MCF 10A (cell line): ENCODE measurements around the gene RHOA. TPM values are rescaled to one million over a fixed set of nuclear protein-coding genes. Genes with fewer than 3 reads are reported as not detected.
"Not testable (repeated sequence)": the region's sequence is repeated elsewhere in the genome, so short reads cannot be mapped to it uniquely, and the experiment has no call there.

Experiments used
- BruUV-seq: library from RNA; stranded (reverse); fragments of 400-500 nt; replicated peaks from 2 replicates; lab custom pipeline; 2021; lab: Mats Ljungman, UMichigan
- CTCF ChIA-PET: fragments of 300-600 bp; sonication (Branson Sonifier 250); formaldehyde crosslinking; extraction: SDS; loops from one replicate; lab custom pipeline; 2021; ENCODE audit warnings: antibody characterized with exemption, inconsistent platforms; lab: Yijun Ruan, JAX
- POLR2A ChIA-PET: fragments of 300-600, 350-650 bp; sonication (Branson Sonifier 250); formaldehyde crosslinking; extraction: SDS; loops from one replicate; lab custom pipeline; 2020; ENCODE audit warnings: antibody characterized with exemption, inconsistent platforms; lab: Yijun Ruan, JAX
- DNase-seq: peaks from one replicate; pipeline ENCODE4 v3.0.0-alpha.2; 2018; ENCODE audit not compliant: unreplicated experiment
- H3K27ac Mint-ChIP-seq: one replicate; pipeline ENCODE4 v1.8.0; 2022; ENCODE audit warnings: mild to moderate bottlenecking, low read depth, mixed read lengths; ENCODE audit not compliant: unreplicated experiment
- H3K27me3 Mint-ChIP-seq: one replicate; pipeline ENCODE4 v1.8.0; 2022; ENCODE audit warnings: mixed read lengths; ENCODE audit not compliant: insufficient read depth, unreplicated experiment
- H3K36me3 Mint-ChIP-seq: one replicate; pipeline ENCODE4 v1.8.0; 2022; ENCODE audit warnings: mild to moderate bottlenecking, moderate library complexity, mixed read lengths; ENCODE audit not compliant: insufficient read depth, unreplicated experiment
- H3K4me1 Mint-ChIP-seq: one replicate; pipeline ENCODE4 v1.8.0; 2022; ENCODE audit warnings: mixed read lengths; ENCODE audit not compliant: insufficient read depth, unreplicated experiment
- H3K4me3 Mint-ChIP-seq: one replicate; pipeline ENCODE4 v1.8.0; 2022; ENCODE audit warnings: mild to moderate bottlenecking, moderate library complexity, mixed read lengths; ENCODE audit not compliant: unreplicated experiment
- H3K9me3 Mint-ChIP-seq: one replicate; pipeline ENCODE4 v1.8.0; 2022; ENCODE audit warnings: mixed read lengths; ENCODE audit not compliant: unreplicated experiment
- intact Hi-C: fragments of 100-400 bp; cut with micrococcal nuclease; formaldehyde crosslinking; loops from 2 replicates; pipeline ENCODE4 v1.14.1; 2022
- total RNA-seq: library from RNA; stranded (reverse); gene quantifications from 2 replicates; pipeline ENCODE4 v1.2.3, GENCODE V29; 2022
- TF ChIP-seq, protein P1 (sequence below): fragments of 200-600 bp; IDR thresholded peaks from one replicate; pipeline ENCODE4 v1.8.0; 2022; ENCODE audit warnings: antibody characterized with exemption, mild to moderate bottlenecking; ENCODE audit not compliant: unreplicated experiment

Gene RHOA
- total RNA-seq, 1 experiment from 2014 or later = 298 TPM

- POLR2A ChIA-PET = interaction anchor here (0.5 to 3.2 kb wide), 21 partner anchors 10 to 903 kb away, joined by 3 to 49 read pairs (median 4); partner anchors contain the start of genes AMT, DAG1, GPX1 and NICN1
- no peak for DNase-seq
- no peaks in the 10 kb centered on the region for H3K9me3 Mint-ChIP-seq
- peaks cover 37% of the 10 kb centered on the region for H3K4me1 Mint-ChIP-seq
- H3K27me3 Mint-ChIP-seq = no peaks in the 10 kb centered on the region
- CTCF ChIA-PET = interaction anchor here (1.0 kb wide), 1 partner anchor 70 kb away, joined by 5 read pairs; the partner anchor contains the start of gene USP4
- BruUV-seq = TSS peak; percentile 53
- intact Hi-C loops = loop anchor here (5.0 kb wide), 1 partner anchor 33 kb away; no protein-coding TSS in a partner anchor
- H3K4me3 Mint-ChIP-seq = peak overlapping the region; percentile 90
- TF ChIP-seq, protein P1, sequence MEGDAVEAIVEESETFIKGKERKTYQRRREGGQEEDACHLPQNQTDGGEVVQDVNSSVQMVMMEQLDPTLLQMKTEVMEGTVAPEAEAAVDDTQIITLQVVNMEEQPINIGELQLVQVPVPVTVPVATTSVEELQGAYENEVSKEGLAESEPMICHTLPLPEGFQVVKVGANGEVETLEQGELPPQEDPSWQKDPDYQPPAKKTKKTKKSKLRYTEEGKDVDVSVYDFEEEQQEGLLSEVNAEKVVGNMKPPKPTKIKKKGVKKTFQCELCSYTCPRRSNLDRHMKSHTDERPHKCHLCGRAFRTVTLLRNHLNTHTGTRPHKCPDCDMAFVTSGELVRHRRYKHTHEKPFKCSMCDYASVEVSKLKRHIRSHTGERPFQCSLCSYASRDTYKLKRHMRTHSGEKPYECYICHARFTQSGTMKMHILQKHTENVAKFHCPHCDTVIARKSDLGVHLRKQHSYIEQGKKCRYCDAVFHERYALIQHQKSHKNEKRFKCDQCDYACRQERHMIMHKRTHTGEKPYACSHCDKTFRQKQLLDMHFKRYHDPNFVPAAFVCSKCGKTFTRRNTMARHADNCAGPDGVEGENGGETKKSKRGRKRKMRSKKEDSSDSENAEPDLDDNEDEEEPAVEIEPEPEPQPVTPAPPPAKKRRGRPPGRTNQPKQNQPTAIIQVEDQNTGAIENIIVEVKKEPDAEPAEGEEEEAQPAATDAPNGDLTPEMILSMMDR = no peak
- peaks cover 22% of the 10 kb centered on the region for H3K36me3 Mint-ChIP-seq
- peak overlapping the region; percentile 94 for H3K27ac Mint-ChIP-seq
Observed at GRCh38 chr3:49410066-49410845, 1.5 kb downstream of the RHOA start.

DNA sequence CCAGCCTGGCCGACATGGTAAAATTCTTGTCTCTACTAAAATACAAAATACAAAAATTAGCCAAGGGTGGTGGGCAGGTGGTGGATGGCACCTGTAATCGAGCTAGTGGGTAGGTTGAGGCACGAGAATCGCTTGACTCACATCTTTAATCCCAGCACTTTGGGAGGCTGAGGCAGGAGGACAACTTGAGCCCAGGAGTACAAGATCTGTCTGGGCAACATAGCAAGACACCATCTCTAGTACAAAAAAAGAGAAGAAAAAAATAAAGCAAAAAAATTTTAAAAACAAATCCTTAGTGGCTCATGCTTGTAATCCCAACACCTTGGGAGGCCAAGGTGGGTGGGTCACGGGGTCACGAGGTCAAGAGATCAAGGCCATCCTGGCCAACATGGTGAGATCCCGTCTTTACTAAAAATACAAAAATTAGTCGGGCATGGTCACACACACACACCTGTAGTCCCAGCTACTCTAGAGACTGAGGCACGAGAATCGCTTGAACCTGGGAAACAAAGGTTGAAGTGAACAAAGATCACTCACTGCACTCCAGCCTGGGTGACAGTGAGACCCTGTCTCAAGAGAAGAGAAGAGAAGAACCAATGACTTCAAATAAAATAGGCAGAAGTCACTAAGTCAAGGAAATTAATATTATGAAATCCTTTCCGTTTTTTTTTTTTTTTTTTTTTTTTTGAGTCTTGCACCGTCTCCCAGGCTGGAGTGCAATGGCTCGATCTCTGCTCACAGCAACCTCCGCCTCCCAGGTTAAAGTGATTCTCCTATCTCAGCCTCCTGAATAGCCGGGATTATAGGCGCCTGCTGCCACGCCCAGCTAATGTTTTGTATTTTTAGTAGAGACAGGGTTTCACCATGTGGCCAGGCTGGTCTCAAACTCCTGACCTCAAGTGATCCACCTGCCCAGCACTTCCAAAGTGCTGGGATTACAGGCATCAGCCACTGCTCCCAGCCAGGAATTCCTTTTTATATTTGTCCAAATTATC lies 4.9 kb downstream of the RHOA start:
- BruUV-seq = no TSS peak
- no peaks in the 10 kb centered on the region for H3K27me3 Mint-ChIP-seq
- peaks cover 38% of the 10 kb centered on the region for H3K4me1 Mint-ChIP-seq
- H3K4me3 Mint-ChIP-seq = no peak overlapping the region
- H3K27ac Mint-ChIP-seq = peak overlapping the region; percentile 73
- ChIA-PET POLR2A (interaction anchor here (0.5 to 1.1 kb wide), 6 partner anchors 12 to 767 kb away, joined by 3 to 5 read pairs (median 3); partner anchors contain the start of gene USP4), CTCF (interaction anchor here (0.6 to 0.9 kb wide), 3 partner anchors 38 to 418 kb away, joined by 3 to 4 read pairs (median 3); no protein-coding TSS in a partner anchor)
- intact Hi-C loops = no loop called here
- no peak for DNase-seq
- peaks cover 25% of the 10 kb centered on the region for H3K36me3 Mint-ChIP-seq
- H3K9me3 Mint-ChIP-seq = no peaks in the 10 kb centered on the region
- TF ChIP-seq, protein P1 = no peak

- DNase-seq, H3K4me3 Mint-ChIP-seq, intact Hi-C loops, H3K9me3 Mint-ChIP-seq, H3K27ac Mint-ChIP-seq, H3K27me3 Mint-ChIP-seq, BruUV-seq: not testable (repeated sequence)
- ChIA-PET CTCF (interaction anchor here (0.6 to 0.7 kb wide), 3 partner anchors 45 to 257 kb away, joined by 3 to 7 read pairs (median 4); no protein-coding TSS in a partner anchor), POLR2A (interaction anchor here (0.7 to 1.1 kb wide), 3 partner anchors 11 to 45 kb away, joined by 3 read pairs; partner anchors contain the start of gene NICN1)
- Mint-ChIP-seq H3K4me1 (peaks cover 38% of the 10 kb centered on the region), H3K36me3 (peaks cover 31% of the 10 kb centered on the region)
Observed at GRCh38 chr3:49405570-49405969, 6.2 kb downstream of the RHOA start.

GRCh38 chr3:49403891-49404290 lies 7.9 kb downstream of the RHOA start:
- peaks cover 35% of the 10 kb centered on the region for H3K36me3 Mint-ChIP-seq
- DNase-seq = no peak
- TF ChIP-seq, protein P1 = no peak
- POLR2A ChIA-PET = no interaction called here
- CTCF ChIA-PET = interaction anchor here (0.5 to 1.5 kb wide), 4 partner anchors 9 to 339 kb away, joined by 3 to 5 read pairs (median 4); partner anchors contain the start of gene QRICH1
- H3K27me3 Mint-ChIP-seq = no peaks in the 10 kb centered on the region
- H3K4me3 Mint-ChIP-seq = no peak overlapping the region
- no peaks in the 10 kb centered on the region for H3K9me3 Mint-ChIP-seq
- intact Hi-C loops = no loop called here
- no TSS peak for BruUV-seq
- peaks cover 26% of the 10 kb centered on the region for H3K4me1 Mint-ChIP-seq
- no peak overlapping the region for H3K27ac Mint-ChIP-seq
